ENCODE measurements around the gene FRMD1. TPM values are rescaled to one million over a fixed set of nuclear protein-coding genes. Genes with fewer than 3 reads are reported as not detected.

Gene FRMD1
- not detected in 2 replicates for total RNA-seq

DNA sequence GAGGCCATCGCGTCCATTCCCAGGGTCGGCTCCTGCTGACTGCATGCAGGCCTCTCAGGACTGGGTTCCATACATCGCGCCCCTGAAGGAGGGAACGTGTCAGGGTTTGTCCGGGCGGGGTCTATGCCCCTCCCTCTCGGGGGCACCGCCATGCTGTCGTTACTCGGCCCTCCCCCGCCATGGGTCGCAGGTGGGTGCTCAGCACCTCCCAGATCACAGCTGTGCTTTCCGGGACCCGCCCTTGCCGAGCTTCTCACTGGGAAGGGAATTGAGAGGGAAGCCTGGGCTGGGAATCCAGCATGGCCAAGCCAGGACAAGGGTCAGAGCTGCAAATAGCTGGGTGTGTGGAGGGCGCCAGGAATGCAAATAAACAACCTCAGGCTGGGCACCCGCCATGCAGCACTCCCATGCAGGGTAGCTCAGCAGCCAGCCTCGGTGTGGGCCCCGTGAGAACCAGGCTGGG lies at the start of gene FRMD1:
TSS of gene FRMD1 (minus strand) at position 270 of the 463 bp plus-strand sequence. CDS start at position 152, 118 bp downstream.

Other genes with a start within 250 kb of the FRMD1 start
- gene KIF25, start 81.5 kb downstream of the FRMD1 start, total RNA-seq, result not detected in 2 replicates
- not detected in 2 replicates for gene DACT2, start 240.6 kb upstream of the FRMD1 start, total RNA-seq

Measured in dermis lymphatic vessel endothelial cell (primary cell).